ENCODE results near the gene HMGB2.

HMGB2 gene

GRCh38 chr4:173284463-173284862, 49.7 kb downstream of the HMGB2 start:
- no peak for DNase-seq

GRCh38 chr4:173282626-173283025, 51.5 kb downstream of the HMGB2 start:
- DNase-seq = no peak

GRCh38 chr4:173282256-173282562, 51.9 kb downstream of the HMGB2 start:
- no peak for DNase-seq

- DNase-seq = no peak
These were observed 52.5 kb downstream of the HMGB2 start for GRCh38 chr4:173281406-173282255.
